Keratinocyte (primary cell): ENCODE measurements around the gene NTSR1. TPM values are rescaled to one million over a fixed set of nuclear protein-coding genes. Genes with fewer than 3 reads are reported as not detected.

ENCODE experiments used
- DNase-seq: peaks from one replicate; pipeline ENCODE4 v3.0.0-alpha.2; 2011; ENCODE audit warnings: low read depth, missing footprints, low spot score
- FAIRE-seq: peaks from 2 replicates; lab custom pipeline; 2011; peaks lifted over from hg19 to GRCh38; lab: Jason Lieb, UNC
- H2AFZ ChIP-seq: 2 replicates; pipeline ENCODE4 v1.6.0; 2012; ENCODE audit warnings: low read length, control low read depth, inconsistent platforms; ENCODE audit not compliant: control insufficient read depth
- H3K27ac ChIP-seq: 2 replicates; pipeline ENCODE4 v1.5.1; 2011; ENCODE audit warnings: low read length; ENCODE audit not compliant: control insufficient read depth, insufficient read depth
- H3K27me3 ChIP-seq: 3 replicates; pipeline ENCODE4 v1.6.0; 2011; ENCODE audit warnings: low read length; ENCODE audit not compliant: control insufficient read depth, insufficient read depth; ENCODE audit errors: extremely low read depth
- H3K36me3 ChIP-seq, 2 experiments: 2 replicates in 1 of 2; 3 replicates in 1 of 2; pipeline ENCODE4 v1.5.1; 2011; ENCODE audit warnings: low read length in 2 of 2, mild to moderate bottlenecking in 1 of 2; ENCODE audit not compliant: control insufficient read depth in 2 of 2, insufficient read depth in 2 of 2; ENCODE audit errors: extremely low read depth in 1 of 2
- H3K4me1 ChIP-seq: 3 replicates; pipeline ENCODE4 v1.5.1; 2011; ENCODE audit warnings: low read length; ENCODE audit not compliant: control insufficient read depth, insufficient read depth; ENCODE audit errors: extremely low read depth
- H3K4me2 ChIP-seq: 3 replicates; pipeline ENCODE4 v1.6.0; 2011; ENCODE audit warnings: low read depth, low read length; ENCODE audit not compliant: control insufficient read depth, insufficient read depth; ENCODE audit errors: extremely low read depth
- H3K4me3 ChIP-seq, 3 experiments: fragments of 200-600 bp in 1 of 3; sonication (generic) in 1 of 3; 2 replicates in 2 of 3; 3 replicates in 1 of 3; pipeline ENCODE4 v1.5.1; 2011 to 2016; ENCODE audit warnings: low read length in 3 of 3, mild to moderate bottlenecking in 3 of 3, control low read depth in 2 of 3, inconsistent platforms in 1 of 3, low read depth in 1 of 3, mixed read lengths in 1 of 3, mixed run types in 1 of 3, moderate library complexity in 1 of 3; ENCODE audit not compliant: control insufficient read depth in 2 of 3, insufficient read depth in 2 of 3; ENCODE audit errors: extremely low read depth in 1 of 3
- H3K79me2 ChIP-seq: 2 replicates; pipeline ENCODE4 v1.6.0; 2012; ENCODE audit warnings: low read length; ENCODE audit not compliant: control insufficient read depth, insufficient read depth
- H3K9ac ChIP-seq: 3 replicates; pipeline ENCODE4 v1.6.0; 2011; ENCODE audit warnings: low read length; ENCODE audit not compliant: control insufficient read depth, insufficient read depth; ENCODE audit errors: extremely low read depth
- H3K9me1 ChIP-seq: 3 replicates; pipeline ENCODE4 v1.6.0; 2011; ENCODE audit warnings: low read length; ENCODE audit not compliant: control insufficient read depth, insufficient read depth; ENCODE audit errors: extremely low read depth
- H3K9me3 ChIP-seq: 2 replicates; pipeline ENCODE4 v1.5.1; 2012; ENCODE audit warnings: low read depth, low read length; ENCODE audit not compliant: control insufficient read depth
- H4K20me1 ChIP-seq: 3 replicates; pipeline ENCODE4 v1.6.0; 2011; ENCODE audit warnings: low read length; ENCODE audit not compliant: control insufficient read depth, insufficient read depth; ENCODE audit errors: extremely low read depth
- CTCF ChIP-seq, 3 experiments: IDR thresholded peaks in 1 of 3; conservative IDR thresholded peaks in 1 of 3; optimal IDR thresholded peaks in 1 of 3; 2 replicates in 2 of 3; 3 replicates in 1 of 3; pipeline versions ENCODE3 to v1.5.1; 2011; ENCODE audit warnings: low read length in 3 of 3, mild to moderate bottlenecking in 3 of 3, moderate library complexity in 2 of 3, control low read depth in 1 of 3, inconsistent platforms in 1 of 3; ENCODE audit not compliant: insufficient read depth in 2 of 3; ENCODE audit errors: extremely low read depth in 1 of 3
- EZH2 ChIP-seq: IDR thresholded peaks from one replicate; pipeline ENCODE4 v1.6.1; 2012; ENCODE audit warnings: inconsistent platforms, mild to moderate bottlenecking, low read length, moderate library complexity
- dilution Hi-C: fragments of 300-500 bp; cut with MboI; formaldehyde crosslinking; loops from one replicate; pipeline ENCODE4 v1.7.0; 2020; ENCODE audit warnings: low sequenced_read_pairs; ENCODE audit not compliant: extremely low pct_ligation_motif_present
- polyA plus RNA-seq, 5 experiments: library from polyadenylated mRNA; depleted of rRNA in 3 of 5; stranded (reverse) in 3 of 5; stranded (forward) in 1 of 5; unstranded in 1 of 5; fragments of >200 nt; gene quantifications; 1 replicate in 1 of 5; 2 replicates in 3 of 5; 3 replicates in 1 of 5; pipeline versions ENCODE4 v1.2.1 to v1.2.3, GENCODE V29; 2011 to 2012; ENCODE audit warnings: missing spikeins in 2 of 5, low read depth in 1 of 5, low replicate concordance in 1 of 5

Gene NTSR1
- polyA plus RNA-seq, 1 donor (not counting 4 experiments of a cell fraction or from before 2014, with no cell fraction given), result 0.55 TPM

DNA sequence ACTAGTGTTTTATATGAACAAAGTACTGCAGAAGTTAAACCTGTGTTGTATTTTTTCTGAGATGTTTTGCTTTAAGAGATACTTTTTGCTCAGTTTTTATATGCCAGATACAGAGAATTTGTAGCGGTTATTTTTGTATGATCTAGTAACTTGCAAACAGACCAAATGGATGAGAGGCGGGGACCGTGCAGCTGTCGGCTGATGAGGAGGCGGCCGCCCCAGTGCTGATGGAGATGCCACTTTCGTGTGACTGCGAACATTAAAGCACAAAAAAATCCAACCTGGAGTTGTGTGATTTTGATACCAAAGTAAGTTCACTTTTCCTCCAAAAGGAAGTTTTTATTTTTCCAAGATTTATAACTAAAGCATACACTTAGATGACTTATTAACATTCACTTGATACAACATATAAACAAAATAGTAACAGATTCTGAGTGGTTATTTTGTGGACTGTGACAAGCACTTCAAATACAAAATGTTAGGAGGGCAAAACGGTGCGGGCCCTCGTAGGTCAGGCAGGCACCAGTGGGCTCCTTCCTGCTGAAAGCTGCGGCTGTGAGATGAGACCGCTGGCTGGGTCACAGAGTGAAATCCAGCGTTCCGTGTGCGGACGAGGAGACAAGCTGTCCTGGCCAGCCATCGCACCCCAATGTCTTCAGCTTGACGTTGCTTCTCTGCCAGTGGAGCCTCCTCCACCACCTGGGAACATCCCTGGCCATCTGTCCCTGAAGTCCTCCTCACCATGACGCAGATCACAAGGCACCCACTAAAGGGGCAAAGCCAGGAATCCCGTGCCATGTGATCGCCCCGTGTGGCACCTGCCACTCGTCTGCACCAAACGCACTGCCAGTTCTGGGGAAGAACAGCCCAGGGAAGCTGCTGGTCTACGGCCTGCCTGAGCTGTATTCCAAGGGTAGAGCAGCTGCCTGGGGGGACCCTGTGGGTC, 92.0 kb downstream of the NTSR1 start:
- Histone ChIP-seq H3K27me3 (no peaks in the 10 kb centered on the region), H3K9ac (no peak overlapping the region), H3K27ac (no peak overlapping the region), H3K4me2 (no peak overlapping the region), H3K36me3 (peaks cover 27% of the 10 kb centered on the region in 2 experiments), H4K20me1 (no peaks in the 10 kb centered on the region), H3K9me1 (peaks cover 3% of the 10 kb centered on the region), H2AFZ (no peak overlapping the region), H3K79me2 (peaks cover 17% of the 10 kb centered on the region), H3K4me1 (peaks cover 6% of the 10 kb centered on the region), H3K9me3 (no peaks in the 10 kb centered on the region), H3K4me3 (no peak overlapping the region)
- DNase-seq, result no peak
- dilution Hi-C loops, result no loop called here
- no peak for FAIRE-seq
- TF ChIP-seq EZH2 (no peak), CTCF (optimal IDR thresholded peaks at IDR 0.05 in 1 of 3, IDR thresholded peaks at IDR 0.05 in 1 of 3, conservative IDR thresholded peaks at IDR 0.05 in 1 of 3; ENCODE audit: extremely low read depth in 1 of 3, insufficient read depth in 2 of 3, low read length in 3 of 3) (no peak)

DNA sequence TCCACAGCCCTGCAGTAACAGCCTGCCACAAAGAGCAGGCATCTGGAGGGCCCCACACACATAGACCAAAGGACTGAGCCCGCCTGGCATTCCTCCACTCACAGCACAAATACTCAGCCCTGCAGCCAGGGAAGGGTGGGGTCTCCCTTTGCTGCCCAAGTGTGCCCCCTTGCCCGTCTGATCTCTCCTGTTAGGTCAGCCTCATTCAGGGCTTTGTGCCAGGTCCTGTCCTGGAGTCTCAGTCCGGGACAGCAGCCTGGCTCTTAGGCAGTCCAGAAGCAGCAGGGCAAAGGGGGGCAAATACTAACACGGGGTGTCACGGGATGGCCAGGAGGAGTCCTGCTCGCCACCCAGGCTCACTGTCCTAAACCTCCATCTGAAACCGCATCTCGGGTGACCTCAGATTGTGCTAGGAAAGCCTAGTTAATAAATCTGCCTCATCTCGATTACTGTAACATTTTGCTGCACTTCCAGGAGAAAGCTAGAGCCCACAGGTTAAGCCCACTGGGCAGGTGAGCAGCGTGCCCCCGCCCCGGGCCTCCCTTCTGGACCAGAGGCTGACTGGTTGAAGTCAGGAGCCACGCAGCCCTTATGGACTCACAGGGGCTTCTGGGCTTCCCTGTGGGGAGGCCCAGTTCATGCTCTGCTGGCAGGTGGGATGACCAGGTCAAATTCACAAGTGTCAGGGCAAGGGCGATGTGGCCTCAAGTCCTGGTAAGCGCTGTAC, 92.8 kb downstream of the NTSR1 start:
- no peak overlapping the region for H3K9ac ChIP-seq
- dilution Hi-C loops, result no loop called here
- H3K79me2 ChIP-seq, result peaks cover 25% of the 10 kb centered on the region
- H3K27me3 ChIP-seq, result no peaks in the 10 kb centered on the region
- H3K4me2 ChIP-seq, result no peak overlapping the region
- no peak overlapping the region for H3K27ac ChIP-seq
- H4K20me1 ChIP-seq, result no peaks in the 10 kb centered on the region
- FAIRE-seq, result no peak
- H3K4me1 ChIP-seq, result peaks cover 10% of the 10 kb centered on the region
- H2AFZ ChIP-seq, result no peak overlapping the region
- TF ChIP-seq EZH2, result no peak
- no peak for TF ChIP-seq CTCF (optimal IDR thresholded peaks at IDR 0.05 in 1 of 3, IDR thresholded peaks at IDR 0.05 in 1 of 3, conservative IDR thresholded peaks at IDR 0.05 in 1 of 3; ENCODE audit: extremely low read depth in 1 of 3, insufficient read depth in 2 of 3, low read length in 3 of 3)
- H3K36me3 ChIP-seq, result peaks cover 27% of the 10 kb centered on the region in 2 experiments
- H3K9me3 ChIP-seq, result no peaks in the 10 kb centered on the region
- peaks cover 3% of the 10 kb centered on the region for H3K9me1 ChIP-seq
- no peak for DNase-seq
- no peak overlapping the region for H3K4me3 ChIP-seq
